ENCODE measurements around the gene B3GLCT.

B3GLCT gene

DNA sequence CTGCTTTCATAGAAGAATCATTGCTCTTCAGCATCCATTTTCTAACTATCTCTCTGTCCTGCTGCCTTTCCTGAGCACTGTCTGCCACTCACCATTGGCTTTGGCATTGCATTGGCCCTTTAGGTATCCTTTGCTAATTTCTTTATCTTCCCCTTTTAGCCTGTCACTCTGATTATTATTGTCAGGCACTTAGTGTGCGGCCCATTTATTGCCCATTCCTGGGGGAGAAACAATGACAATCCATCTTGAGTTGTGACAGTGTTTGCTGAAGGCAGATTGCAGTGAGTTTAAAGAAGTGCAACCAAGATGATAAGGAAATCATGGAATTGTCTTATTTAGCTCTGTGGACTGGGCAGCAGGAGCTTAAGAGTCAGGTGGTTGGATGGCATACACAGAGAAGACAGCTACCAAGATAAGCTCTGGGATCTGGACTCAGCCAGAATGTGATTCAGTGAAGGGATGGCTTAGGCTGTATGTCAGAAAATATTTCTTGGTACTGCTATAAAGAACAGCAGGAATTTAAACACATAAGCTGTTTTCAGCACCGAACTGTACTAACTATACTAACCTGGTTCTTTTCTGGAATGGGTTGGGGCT is 25.3 kb downstream of the B3GLCT start:
- no peak for DNase-seq

DNA sequence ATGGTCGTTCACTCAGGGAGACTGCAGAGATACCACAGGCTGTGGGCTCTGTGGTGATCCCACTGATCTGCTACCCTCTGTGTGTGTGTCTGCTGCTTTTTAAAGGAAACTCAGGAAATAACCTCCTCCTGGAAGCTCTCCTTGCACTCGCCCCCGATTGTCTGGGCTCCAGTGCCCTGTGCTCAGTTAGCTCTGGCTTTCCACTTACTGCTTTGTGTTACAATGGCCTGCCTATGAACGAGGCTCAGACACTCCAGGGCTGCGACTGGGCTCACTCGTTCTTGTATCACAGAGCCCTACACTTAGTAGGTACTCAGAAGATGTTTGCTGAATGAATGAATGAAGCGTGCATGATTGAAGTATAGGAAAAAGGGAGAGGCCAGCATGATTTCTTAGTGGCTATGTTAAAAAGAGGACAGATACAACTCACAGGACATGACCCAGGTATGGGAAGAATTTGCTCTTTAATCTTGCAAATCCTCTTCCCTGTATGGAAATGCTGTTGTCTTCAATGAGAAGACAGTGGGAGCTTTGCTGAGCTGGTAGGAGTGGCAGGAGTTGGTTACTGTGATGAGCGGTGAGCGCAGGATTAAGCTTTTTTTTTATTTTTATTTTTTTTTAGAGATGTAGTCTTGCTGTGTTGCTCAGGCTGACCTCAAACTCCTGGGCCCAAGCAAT is 26.4 kb downstream of the B3GLCT start:
- DNase-seq = no peak

GRCh38 chr13:31227063-31227462 is 27.3 kb downstream of the B3GLCT start:
- DNase-seq = no peak

- no peak for DNase-seq
Measured at GRCh38 chr13:31227870-31228269, 28.1 kb downstream of the B3GLCT start.

DNA sequence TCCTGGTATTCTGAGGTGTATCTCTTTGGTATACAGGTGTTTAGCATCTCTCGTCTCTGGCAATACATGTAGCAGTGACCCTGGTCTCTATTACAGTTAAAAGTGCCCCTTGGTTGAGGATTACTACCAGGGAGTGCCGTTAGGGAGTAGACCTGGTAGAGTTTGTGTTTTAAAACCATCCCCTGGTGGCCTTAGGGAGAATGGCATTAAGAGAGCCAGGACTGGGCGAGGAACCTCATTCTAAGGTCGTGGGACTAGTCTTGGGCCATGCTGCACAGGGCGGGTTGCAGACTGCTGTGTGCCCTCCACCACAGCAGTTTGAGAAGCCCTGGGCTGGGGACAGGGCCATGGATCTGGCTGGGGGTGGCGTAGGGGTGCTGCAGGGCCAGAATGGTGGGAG is 35.0 kb downstream of the B3GLCT start:
- no peak for DNase-seq

DNA sequence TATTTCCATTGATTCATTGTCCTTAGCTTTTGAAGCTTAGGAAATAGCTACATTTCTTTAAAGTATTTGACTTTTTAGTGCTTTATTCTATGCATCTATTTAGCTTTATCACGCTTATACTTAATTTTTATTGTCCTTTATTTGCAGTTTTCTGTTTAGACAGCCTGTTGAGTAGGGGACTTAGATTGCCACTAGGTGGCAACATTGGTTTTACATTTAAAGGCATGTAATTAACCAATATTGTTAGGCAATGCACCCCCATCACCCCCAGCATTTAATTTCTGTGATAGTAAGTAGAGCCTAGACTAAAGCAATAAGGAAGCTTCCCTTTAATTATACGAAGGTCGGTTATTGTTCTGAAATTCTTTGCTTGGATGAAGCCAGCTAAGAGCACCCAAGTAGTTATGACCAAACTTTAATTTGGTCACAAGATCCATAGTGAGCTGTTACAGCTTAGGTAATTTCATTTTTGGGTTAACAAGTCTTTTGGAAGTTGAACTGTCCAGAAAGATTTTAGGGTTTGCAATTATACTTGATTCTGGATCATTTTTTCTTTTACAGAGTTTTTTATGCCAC is 36.5 kb downstream of the B3GLCT start:
- peak; percentile 43 for DNase-seq

- DNase-seq = no peak
Measured at GRCh38 chr13:31240921-31241320, 41.1 kb downstream of the B3GLCT start.

GRCh38 chr13:31242367-31242766 is 42.6 kb downstream of the B3GLCT start:
- no peak for DNase-seq

DNA sequence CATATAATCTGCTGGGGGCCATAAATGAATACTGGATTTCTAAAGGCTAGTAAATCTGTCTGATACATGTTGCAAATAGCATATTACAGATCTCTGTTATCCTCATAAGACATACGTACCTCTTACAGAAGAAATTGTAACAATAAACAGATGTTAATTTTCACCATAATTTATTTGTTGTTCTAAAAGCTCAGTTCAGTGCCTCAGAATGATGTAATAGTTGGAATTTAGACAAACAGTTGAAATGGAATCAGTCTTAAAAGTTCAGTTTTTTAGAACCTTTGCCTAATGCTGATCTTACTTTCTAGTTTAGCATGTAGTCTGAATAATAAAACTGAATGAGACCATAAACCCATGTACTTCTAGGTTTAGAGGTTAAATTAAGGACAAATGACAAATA is 43.1 kb downstream of the B3GLCT start:
- no peak for DNase-seq

DNA sequence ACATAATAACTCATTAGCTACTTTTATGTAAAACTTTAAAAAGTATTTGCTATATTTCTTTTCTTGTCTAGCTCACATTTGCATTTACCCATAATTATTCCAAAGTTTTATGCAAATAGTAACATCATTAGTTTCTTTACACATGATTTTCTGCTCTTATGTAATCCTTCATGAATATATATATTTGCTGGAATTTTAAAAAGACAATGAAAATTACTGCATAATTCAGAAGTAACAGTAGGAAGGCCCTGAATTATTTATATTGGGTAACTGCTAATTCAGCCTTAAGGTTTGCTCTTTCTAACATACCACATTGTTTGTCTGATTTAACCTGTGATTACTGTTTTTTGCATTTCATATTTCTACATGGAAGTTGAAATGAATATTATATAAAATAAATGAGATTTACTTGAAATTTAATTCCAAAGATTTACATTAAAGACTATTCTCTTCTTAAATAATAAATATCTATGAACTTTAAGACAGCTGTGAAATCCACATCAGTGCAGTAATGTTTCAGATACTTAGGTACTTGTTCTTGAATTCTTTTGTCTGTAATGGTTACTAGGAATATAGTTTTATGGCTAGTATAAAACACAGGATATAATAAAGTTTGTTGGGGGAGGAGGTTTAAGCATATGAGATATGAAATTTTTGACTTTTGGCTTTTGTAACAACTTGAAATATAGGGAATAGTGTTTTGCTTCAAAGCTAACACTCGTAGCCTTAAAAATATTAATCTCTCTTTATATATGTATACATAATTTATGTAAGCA is 46.0 kb downstream of the B3GLCT start:
- no peak for DNase-seq

DNA sequence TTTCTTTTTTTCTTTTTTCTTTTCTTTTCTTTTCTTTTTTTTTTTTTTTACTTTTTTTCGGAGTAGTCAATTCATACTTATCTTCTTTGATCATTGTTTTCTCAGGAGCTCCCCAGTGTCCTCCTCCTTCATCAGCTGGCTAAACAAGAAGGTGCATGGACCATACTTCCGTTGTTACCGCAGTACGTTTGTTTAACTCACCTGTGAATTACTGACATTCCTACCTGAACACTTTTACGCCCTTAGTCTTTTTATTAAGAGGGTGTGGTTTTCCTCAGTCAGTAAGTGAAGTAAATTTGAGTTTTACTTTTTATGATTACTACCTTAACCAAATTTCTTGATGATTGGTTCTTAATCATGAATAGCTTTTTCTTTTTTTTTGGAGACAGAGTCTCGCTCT is 47.1 kb downstream of the B3GLCT start:
- no peak for DNase-seq

DNA sequence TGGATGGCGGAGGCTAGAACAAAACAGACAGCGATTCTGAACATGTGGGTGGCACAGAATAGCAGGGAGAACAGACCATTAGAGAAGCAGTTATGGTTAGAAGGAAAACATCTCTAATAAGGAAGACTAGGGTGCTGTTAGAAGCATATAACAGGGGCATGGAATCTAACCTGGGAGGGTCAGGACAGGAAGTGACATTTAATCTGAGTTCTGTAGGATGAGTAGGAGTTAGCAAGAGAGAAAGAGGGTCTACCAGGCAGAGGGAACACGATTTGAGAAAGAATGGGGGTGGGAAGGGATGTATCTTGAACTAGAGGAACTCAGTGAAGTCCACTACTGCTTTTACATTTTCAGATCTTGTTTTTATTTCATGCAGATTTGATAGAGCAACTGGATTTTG is 48.6 kb downstream of the B3GLCT start:
- DNase-seq = no peak

- DNase-seq = no peak
Measured at GRCh38 chr13:31248965-31249539, 49.3 kb downstream of the B3GLCT start.

DNA sequence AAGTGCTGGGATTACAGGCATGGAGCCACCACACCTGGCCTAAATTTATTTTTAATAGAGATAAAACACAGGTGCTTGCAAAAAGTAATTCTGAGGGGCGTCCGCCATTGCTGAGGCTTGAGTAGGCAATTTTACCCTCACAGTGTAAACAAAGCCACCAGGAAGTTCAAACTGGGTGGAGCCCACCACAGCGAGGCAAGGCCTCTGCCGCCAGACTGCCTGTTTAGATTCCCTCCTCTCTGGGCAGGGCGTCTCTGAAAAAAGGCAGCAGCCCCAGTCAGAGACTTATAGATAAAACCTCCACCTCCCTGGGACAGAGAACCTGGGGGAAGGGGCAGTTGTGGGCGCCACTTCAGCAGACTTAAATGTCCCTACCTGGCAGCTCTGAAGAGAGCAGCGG is 50.7 kb downstream of the B3GLCT start:
- DNase-seq = no peak

- DNase-seq = no peak
Measured at GRCh38 chr13:31261241-31261640, 61.5 kb downstream of the B3GLCT start.

DNA sequence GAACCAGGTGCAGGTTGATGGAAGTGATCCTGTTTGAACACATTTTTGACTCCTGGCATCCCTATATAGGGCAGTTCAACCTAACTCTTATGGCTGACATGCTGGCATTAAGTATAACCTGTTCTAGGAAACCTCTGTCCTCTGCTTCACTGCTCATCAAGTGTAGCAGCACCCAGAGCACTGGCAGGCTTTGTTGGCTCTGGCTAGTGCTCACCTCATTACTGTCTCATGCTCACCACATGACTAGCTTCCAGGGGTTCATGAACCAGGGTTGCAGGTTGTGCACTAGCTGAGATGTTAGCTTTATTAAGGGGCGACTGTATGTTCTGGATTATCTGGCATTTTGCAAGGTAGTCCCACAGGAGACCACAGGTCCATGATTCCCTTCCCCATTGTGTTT is 63.6 kb downstream of the B3GLCT start:
- DNase-seq = no peak

DNA sequence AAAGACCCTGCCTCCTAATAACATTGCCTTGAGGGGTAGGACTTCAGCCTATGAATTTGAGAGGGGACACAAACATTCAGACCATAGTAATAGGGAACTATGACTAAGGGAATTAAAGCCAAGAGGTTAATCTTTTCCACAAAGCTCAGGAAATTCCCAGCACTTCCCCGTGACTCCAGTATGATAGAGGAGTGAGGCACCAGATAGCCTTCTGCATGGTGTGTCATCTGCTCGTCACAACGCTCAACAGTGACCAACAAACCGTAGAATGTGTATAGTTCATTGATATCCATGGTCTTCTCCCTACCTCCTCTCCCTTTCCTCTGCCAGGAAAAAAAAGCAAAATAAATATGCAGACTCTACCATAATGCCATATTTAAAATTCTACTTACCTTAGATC is 64.4 kb downstream of the B3GLCT start:
- no peak for DNase-seq

DNA sequence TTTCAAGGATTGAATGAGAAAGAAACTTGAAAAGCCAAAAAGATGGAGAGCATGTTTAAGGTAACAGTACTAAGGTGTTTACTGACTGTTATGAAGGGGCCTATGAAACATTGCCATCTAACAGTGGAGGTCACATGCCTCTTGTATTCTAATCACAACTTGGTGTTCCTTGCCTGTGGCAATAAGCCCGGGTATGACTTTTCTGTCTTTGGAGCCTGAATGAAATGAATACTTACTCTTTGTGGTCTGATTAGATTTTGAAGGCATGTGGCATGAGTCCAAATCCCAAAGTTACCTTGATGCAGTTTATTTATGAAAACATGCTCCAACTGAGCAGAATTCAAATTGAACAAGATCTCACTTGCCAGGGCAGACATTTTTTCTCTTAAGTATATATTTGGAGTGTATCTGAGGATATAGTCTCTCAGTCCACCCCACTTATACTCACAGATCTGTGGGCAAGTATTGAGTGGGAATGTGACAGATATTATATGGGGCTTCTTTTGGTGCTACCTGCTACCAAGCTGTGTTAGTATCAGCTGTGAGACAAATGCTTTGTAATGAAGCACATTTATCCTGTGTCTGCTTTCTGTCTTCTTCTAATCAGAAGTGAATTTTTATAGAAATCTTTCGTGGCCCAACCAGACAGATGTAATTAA is 67.5 kb downstream of the B3GLCT start:
- no peak for DNase-seq

DNA sequence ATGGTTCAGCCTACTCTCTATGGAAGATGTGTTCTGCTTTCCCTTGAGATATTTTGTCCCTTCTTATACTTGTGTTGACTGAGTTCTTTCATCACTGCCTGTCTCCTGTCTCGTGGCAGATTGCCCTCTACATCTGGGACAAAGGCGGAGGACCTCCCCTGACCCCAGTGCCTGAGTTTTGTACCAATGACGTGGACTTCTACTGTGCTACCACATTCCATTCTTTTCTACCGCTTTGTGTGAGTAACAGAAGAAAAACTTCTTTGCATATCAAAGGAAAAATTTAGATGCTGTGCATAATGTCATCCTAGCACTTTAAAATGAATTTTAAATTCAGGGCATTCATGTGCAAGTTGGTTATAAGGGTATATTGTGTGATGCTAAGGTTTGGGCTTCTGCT is 74.6 kb downstream of the B3GLCT start:
- DNase-seq = no peak

- no peak for DNase-seq
Measured at GRCh38 chr13:31276421-31276820, 76.6 kb downstream of the B3GLCT start.

GRCh38 chr13:31278869-31279268 is 79.1 kb downstream of the B3GLCT start:
- DNase-seq = no peak

GRCh38 chr13:31282741-31283455 is 83.1 kb downstream of the B3GLCT start:
- no peak for DNase-seq
